Testis (tissue), 3 donors: ENCODE data around the gene ZNF141. TPM values are rescaled to one million over a fixed set of nuclear protein-coding genes. Genes with fewer than 3 reads are reported as not detected.

Experiments used
- DNase-seq: peaks from one replicate; pipeline ENCODE4 v3.0.0-alpha.2; 2019
- H3K27ac ChIP-seq, 2 donors: fragments of 200-600 bp; sonication (generic); one replicate each; pipeline ENCODE4 v1.5.1; 2019
- H3K27me3 ChIP-seq: fragments of 200-600 bp; sonication (generic); one replicate; pipeline ENCODE4 v1.5.1; 2019
- H3K36me3 ChIP-seq: fragments of 200-600 bp; sonication (generic); one replicate; pipeline ENCODE4 v1.5.1; 2017; ENCODE audit warnings: low read depth; ENCODE audit errors: missing control alignments
- H3K4me1 ChIP-seq: fragments of 200-600 bp; sonication (generic); one replicate; pipeline ENCODE4 v1.5.1; 2019
- H3K4me3 ChIP-seq, 2 donors: fragments of 200-600 bp; sonication (generic); one replicate each; pipeline ENCODE4 v1.5.1; 2017 to 2019
- H3K9me3 ChIP-seq: fragments of 200-600 bp; sonication (generic); one replicate; pipeline ENCODE4 v1.5.1; 2017
- POLR2A ChIP-seq: fragments of 450-650 bp; IDR thresholded peaks from one replicate; pipeline ENCODE4 v1.6.1; 2017; ENCODE audit warnings: antibody characterized with exemption, mild to moderate bottlenecking, moderate library complexity
- WGBS, 2 donors: methylation state at CpG; one replicate each; pipeline ENCODE4 v1.1.5; 2018; 5-methylcytosine and 5-hydroxymethylcytosine counted together
- intact Hi-C: fragments of 100-400 bp; cut with DNase I; formaldehyde crosslinking; loops from one replicate; pipeline ENCODE4 v1.15.1; 2023; ENCODE audit warnings: low total_unique reads
- polyA plus RNA-seq: library from polyadenylated mRNA; stranded (reverse); fragments of 350-450 nt; fragmentation: Illumina TruSeq; extraction: RNeasy Lipid Tissue Mini Kit (QIAGEN cat#74804); gene quantifications from one replicate; pipeline ENCODE4 v1.2.3, GENCODE V29; 2014; ENCODE audit warnings: low read depth, low replicate concordance; ENCODE audit not compliant: insufficient read depth
- total RNA-seq, 2 donors: library from RNA; depleted of rRNA; stranded (reverse); fragments of >200 nt; gene quantifications; one replicate each; pipeline ENCODE4 v1.2.3, GENCODE V29; 2016
- TF ChIP-seq, protein P1 (sequence below), 3 experiments: fragments of 450-650 bp in 2 of 3; fragments of 200-600 bp in 1 of 3; sonication (generic) in 1 of 3; IDR thresholded peaks; one replicate each; pipeline ENCODE4 v1.5.1; 2016 to 2019; ENCODE audit warnings: antibody characterized with exemption in 3 of 3, mild to moderate bottlenecking in 2 of 3, moderate library complexity in 1 of 3

The ZNF141 gene
- total and polyA plus RNA-seq, 3 donors from 2014 or later: 5.9 to 30.6 (median 30.0) TPM

DNA sequence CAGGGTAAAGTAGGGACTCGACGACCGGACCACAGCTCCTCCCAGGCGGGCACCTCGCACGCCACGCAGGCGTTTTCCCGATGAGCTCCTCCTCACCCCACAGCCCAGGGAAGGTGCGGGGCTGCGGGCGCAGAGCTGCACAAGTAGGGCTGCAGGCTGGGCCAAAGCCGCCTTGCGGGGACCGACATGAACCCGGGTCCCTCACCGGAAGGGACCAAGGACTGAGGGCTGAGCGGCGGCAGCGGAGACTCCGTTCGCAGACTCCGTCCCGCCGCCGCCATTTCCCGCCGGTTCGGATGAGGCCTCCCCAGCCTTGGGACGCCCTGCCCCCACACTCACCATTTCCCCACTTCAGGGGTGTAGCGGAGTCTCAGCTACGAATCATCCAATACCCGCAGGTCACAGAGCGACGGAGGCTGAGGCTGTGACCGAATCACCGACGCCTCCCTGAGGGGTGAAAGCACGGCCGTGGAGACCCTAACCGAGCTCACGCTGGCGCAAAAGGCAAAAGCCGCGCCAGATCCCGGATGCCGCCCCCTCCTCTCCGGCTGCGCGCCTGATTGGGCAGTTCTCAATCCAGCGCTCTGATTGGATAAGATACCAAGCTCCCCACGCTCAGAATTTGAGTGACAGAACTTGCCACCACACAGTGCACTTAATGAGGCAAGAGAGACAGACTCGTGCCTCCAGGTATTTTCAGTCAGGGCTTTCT lies 32.5 kb upstream of the ZNF141 start, which contains the start of gene ZNF732:
TSS of gene ZNF732 (minus strand) at position 506 of the 712 bp plus-strand sequence. CDS start at position 342, 164 bp downstream.
- 5 to 14% methylated on average over 13 to 48 of the region's 53 CpGs for WGBS, 2 donors
- Histone ChIP-seq H3K4me1 (no peaks in the 10 kb centered on the region), H3K27ac (peak within 1 kb of the TSS in 1 of 2 donors; percentile 25), H3K9me3 (no peaks in the 10 kb centered on the region), H3K27me3 (no peaks in the 10 kb centered on the region), H3K4me3 (peak within 1 kb of the TSS; percentile 49 to 67), H3K36me3 (no peaks in the 10 kb centered on the region)
- no peak for TF ChIP-seq POLR2A
- TF ChIP-seq, protein P1, sequence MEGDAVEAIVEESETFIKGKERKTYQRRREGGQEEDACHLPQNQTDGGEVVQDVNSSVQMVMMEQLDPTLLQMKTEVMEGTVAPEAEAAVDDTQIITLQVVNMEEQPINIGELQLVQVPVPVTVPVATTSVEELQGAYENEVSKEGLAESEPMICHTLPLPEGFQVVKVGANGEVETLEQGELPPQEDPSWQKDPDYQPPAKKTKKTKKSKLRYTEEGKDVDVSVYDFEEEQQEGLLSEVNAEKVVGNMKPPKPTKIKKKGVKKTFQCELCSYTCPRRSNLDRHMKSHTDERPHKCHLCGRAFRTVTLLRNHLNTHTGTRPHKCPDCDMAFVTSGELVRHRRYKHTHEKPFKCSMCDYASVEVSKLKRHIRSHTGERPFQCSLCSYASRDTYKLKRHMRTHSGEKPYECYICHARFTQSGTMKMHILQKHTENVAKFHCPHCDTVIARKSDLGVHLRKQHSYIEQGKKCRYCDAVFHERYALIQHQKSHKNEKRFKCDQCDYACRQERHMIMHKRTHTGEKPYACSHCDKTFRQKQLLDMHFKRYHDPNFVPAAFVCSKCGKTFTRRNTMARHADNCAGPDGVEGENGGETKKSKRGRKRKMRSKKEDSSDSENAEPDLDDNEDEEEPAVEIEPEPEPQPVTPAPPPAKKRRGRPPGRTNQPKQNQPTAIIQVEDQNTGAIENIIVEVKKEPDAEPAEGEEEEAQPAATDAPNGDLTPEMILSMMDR (IDR thresholded peaks at IDR 0.05): no peak
- peak; percentile 92 for DNase-seq
- intact Hi-C loops: no loop called here

DNA sequence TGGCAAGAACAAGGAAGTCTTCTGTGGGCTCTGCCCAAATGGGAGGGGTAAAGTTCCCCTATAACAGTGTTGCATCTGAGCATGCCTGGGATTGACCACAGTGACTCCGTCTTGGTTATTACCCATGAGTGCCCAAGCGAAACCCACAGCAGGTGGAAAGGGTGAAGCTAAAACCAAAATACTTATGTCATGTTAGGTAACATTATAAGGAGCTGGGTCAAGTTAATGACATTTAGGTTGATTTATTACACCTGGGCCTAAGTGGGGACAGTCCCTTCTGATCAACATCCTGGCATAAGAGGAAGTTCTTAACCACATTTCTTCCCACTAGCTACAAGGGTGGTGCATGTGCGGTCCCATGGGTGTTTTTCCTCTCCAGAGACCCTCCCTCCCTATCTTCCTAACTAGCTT lies 31.1 kb upstream of the ZNF141 start:
- Histone ChIP-seq H3K4me1 (no peaks in the 10 kb centered on the region), H3K27me3 (no peaks in the 10 kb centered on the region), H3K9me3 (no peaks in the 10 kb centered on the region), H3K36me3 (no peaks in the 10 kb centered on the region), H3K27ac (no peak overlapping the region), H3K4me3 (no peak overlapping the region)
- no peak for DNase-seq
- WGBS, 2 donors: 92 to 96% methylated on average over 3 of the region's 3 CpGs
- intact Hi-C loops: no loop called here
- TF ChIP-seq, protein P1 (IDR thresholded peaks at IDR 0.05): no peak
- TF ChIP-seq POLR2A: no peak

DNA sequence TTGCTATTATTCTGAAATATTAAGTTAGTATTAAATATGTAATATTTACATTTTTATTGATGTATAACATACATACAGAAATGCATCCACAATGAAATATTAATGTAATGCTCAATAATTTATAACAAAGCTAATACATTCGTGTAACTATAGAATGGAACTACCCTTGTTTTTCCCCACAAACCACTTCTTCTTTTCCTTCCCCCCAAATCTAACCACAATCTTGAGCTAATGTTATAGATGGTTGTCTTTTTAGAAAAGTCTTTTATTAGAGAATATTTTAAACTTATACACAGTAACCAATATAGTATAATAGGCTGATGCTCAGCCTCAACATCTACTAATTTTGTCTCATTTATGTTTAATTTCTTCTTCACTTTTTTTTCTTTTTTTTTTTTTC lies 27.8 kb upstream of the ZNF141 start:
- no peaks in the 10 kb centered on the region for H3K9me3 ChIP-seq
- H3K36me3 ChIP-seq: no peaks in the 10 kb centered on the region
- H3K27me3 ChIP-seq: no peaks in the 10 kb centered on the region
- WGBS, 2 donors: 88 to 90% methylated on average over 1 of the region's 1 CpG
- H3K4me1 ChIP-seq: no peaks in the 10 kb centered on the region
- no peak overlapping the region for H3K4me3 ChIP-seq
- H3K27ac ChIP-seq: no peak overlapping the region
- intact Hi-C loops: no loop called here
- TF ChIP-seq POLR2A: no peak
- TF ChIP-seq, protein P1 (IDR thresholded peaks at IDR 0.05): no peak
- DNase-seq: no peak

DNA sequence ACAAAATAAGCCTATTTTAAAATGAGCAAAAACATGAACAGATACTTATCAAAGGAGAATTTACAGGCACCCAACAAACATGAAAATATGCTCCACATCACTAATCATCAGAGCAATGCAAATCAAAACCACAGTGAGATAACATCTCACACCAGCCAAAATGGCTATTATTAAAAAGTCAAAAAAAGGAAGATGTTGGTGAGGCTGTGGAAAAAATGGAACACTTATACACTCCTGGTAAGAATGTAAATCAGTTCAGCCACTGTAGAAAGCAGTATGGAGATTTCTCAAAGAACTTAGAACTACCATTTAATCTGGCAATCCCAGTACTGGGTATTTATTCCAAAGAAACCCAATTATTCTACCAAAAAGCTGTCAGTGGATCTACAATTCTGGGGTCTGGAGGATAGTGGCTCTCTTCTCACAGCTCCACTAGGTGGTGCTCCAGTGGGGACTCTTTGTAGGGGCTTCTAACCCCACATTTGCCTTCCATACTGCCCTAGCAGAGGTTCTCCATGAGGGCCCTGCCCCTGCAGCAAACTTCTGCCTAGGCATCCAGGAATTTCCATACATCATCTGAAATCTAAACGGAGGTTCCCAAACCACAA lies 23.2 kb upstream of the ZNF141 start:
- intact Hi-C loops: no loop called here
- WGBS, 2 donors: 88% methylated on average over 1 of the region's 1 CpG; no CpG with 5 or more reads in 1 of the 2 donors
- no peak overlapping the region for H3K4me3 ChIP-seq
- H3K27ac ChIP-seq: no peak overlapping the region
- no peaks in the 10 kb centered on the region for H3K36me3 ChIP-seq
- no peaks in the 10 kb centered on the region for H3K4me1 ChIP-seq
- DNase-seq: no peak
- no peaks in the 10 kb centered on the region for H3K27me3 ChIP-seq
- TF ChIP-seq, protein P1 (IDR thresholded peaks at IDR 0.05): no peak
- TF ChIP-seq POLR2A: no peak
- H3K9me3 ChIP-seq: no peaks in the 10 kb centered on the region
